SK-N-SH (cell line): Measurements from ENCODE around the gene AKAP6. TPM values are rescaled to one million over a fixed set of nuclear protein-coding genes. Genes with fewer than 3 reads are reported as not detected.

Source experiments
- CTCF ChIA-PET: fragments of 300-600, 350-600 bp; formaldehyde crosslinking; extraction: SDS; loops from one replicate; lab custom pipeline; 2021; lab: Yijun Ruan, JAX
- POLR2A ChIA-PET: fragments of 350-600 bp; sonication (Branson Sonifier 250); formaldehyde crosslinking; extraction: SDS; loops from one replicate; lab custom pipeline; 2020; ENCODE audit warnings: antibody characterized with exemption, inconsistent platforms; lab: Yijun Ruan, JAX
- DNase-seq: peaks from one replicate; pipeline ENCODE4 v3.0.0; 2012
- H2AFZ ChIP-seq: fragments of 200-600 bp; sonication (generic); 2 replicates; pipeline ENCODE4 v1.8.1; 2016; ENCODE audit warnings: antibody characterized with exemption, mild to moderate bottlenecking, low read depth
- H3F3A ChIP-seq: fragments of 200-600 bp; sonication (generic); replicated peaks from 2 replicates; pipeline ENCODE3; 2016; ENCODE audit warnings: antibody characterized with exemption, mild to moderate bottlenecking; ENCODE audit not compliant: insufficient read depth
- H3K27ac ChIP-seq, 2 experiments: fragments of 200-500 bp in 1 of 2; fragments of 200-600 bp in 1 of 2; sonication (Bioruptor generic) in 1 of 2; sonication (generic), shearing (Covaris generic) in 1 of 2; 2 replicates each; pipeline versions ENCODE4 v1.5.1 to v1.6.1; 2014 to 2016; ENCODE audit warnings: low read depth in 2 of 2, inconsistent platforms in 1 of 2, low read length in 1 of 2, mild to moderate bottlenecking in 1 of 2, mixed read lengths in 1 of 2
- H3K27me3 ChIP-seq: fragments of 200-600 bp; sonication (generic), shearing (Covaris generic); 2 replicates; pipeline ENCODE4 v1.6.1; 2016; ENCODE audit warnings: mixed run types; ENCODE audit not compliant: insufficient read depth
- H3K36me3 ChIP-seq, 2 experiments: fragments of 200-500 bp in 1 of 2; fragments of 200-600 bp in 1 of 2; sonication (Bioruptor generic) in 1 of 2; sonication (generic) in 1 of 2; replicated peaks in 1 of 2; 2 replicates each; pipeline versions ENCODE3 to v1.5.1; 2014 to 2016; ENCODE audit warnings: low read length in 1 of 2, mild to moderate bottlenecking in 1 of 2; ENCODE audit not compliant: insufficient read depth in 2 of 2, control insufficient read depth in 1 of 2
- H3K4me1 ChIP-seq, 2 experiments: fragments of 200-500 bp in 1 of 2; fragments of 200-600 bp in 1 of 2; sonication (Bioruptor generic) in 1 of 2; sonication (generic), shearing (Covaris generic) in 1 of 2; 2 replicates each; pipeline versions ENCODE4 v1.5.1 to v1.6.1; 2014 to 2016; ENCODE audit warnings: low read depth in 1 of 2, low read length in 1 of 2, mixed run types in 1 of 2; ENCODE audit not compliant: insufficient read depth in 2 of 2, control insufficient read depth in 1 of 2
- H3K4me2 ChIP-seq: fragments of 200-600 bp; sonication (generic), shearing (Covaris generic); 2 replicates; pipeline ENCODE4 v1.6.1; 2017; ENCODE audit warnings: mixed run types
- H3K4me3 ChIP-seq, 2 experiments: fragments of 200-500 bp in 1 of 2; fragments of 200-600 bp in 1 of 2; sonication (Bioruptor generic) in 1 of 2; sonication (generic), shearing (Covaris generic) in 1 of 2; 2 replicates each; pipeline versions ENCODE4 v1.5.1 to v1.8.1; 2014 to 2016; ENCODE audit warnings: low read depth in 2 of 2, inconsistent platforms in 1 of 2, low read length in 1 of 2, mild to moderate bottlenecking in 1 of 2, mixed read lengths in 1 of 2, moderate library complexity in 1 of 2
- H3K79me2 ChIP-seq: fragments of 200-600 bp; sonication (generic); 2 replicates; pipeline ENCODE4 v1.8.1; 2017; ENCODE audit warnings: mild to moderate bottlenecking; ENCODE audit not compliant: insufficient read depth
- H3K9ac ChIP-seq: fragments of 200-600 bp; sonication (generic); 2 replicates; pipeline ENCODE4 v1.6.1; 2017; ENCODE audit warnings: mixed run types
- H3K9me2 ChIP-seq: fragments of 200-600 bp; sonication (generic); 2 replicates; pipeline ENCODE4 v1.6.1; 2017; ENCODE audit warnings: mixed run types
- H3K9me3 ChIP-seq: fragments of 200-600 bp; sonication (generic); 2 replicates; pipeline ENCODE4 v1.6.1; 2017; ENCODE audit warnings: mixed run types, mild to moderate bottlenecking, moderate library complexity
- H4K20me1 ChIP-seq: fragments of 200-600 bp; sonication (generic); 2 replicates; pipeline ENCODE4 v1.6.1; 2017; ENCODE audit warnings: mild to moderate bottlenecking, mixed run types; ENCODE audit not compliant: insufficient read depth
- CHD2 ChIP-seq: fragments of 150-350 bp; IDR thresholded peaks from 2 replicates; pipeline ENCODE4 v1.6.1; 2018; ENCODE audit warnings: low read length; ENCODE audit not compliant: partially characterized antibody
- ELF1 ChIP-seq: IDR thresholded peaks from 2 replicates; pipeline ENCODE4 v1.4.0; 2012
- FOSL2 ChIP-seq: IDR thresholded peaks from 2 replicates; pipeline ENCODE4 v1.4.0; 2012; ENCODE audit warnings: low read depth, mild to moderate bottlenecking, moderate library complexity, borderline replicate concordance
- FOXJ3 ChIP-seq: sonication (generic); formaldehyde crosslinking; IDR thresholded peaks from 2 replicates; pipeline ENCODE4 v1.5.1; 2020; ENCODE audit warnings: mild to moderate bottlenecking, missing genetic modification reagents
- GABPA ChIP-seq: IDR thresholded peaks from 2 replicates; pipeline ENCODE4 v1.4.0; 2012; ENCODE audit warnings: low read depth, mild to moderate bottlenecking
- GATA2 ChIP-seq: sonication (generic); formaldehyde crosslinking; IDR thresholded peaks from 2 replicates; pipeline ENCODE4 v1.5.0; 2020; ENCODE audit warnings: mild to moderate bottlenecking, missing genetic modification reagents
- MEF2A ChIP-seq: IDR thresholded peaks from 2 replicates; pipeline ENCODE4 v1.4.0; 2012; ENCODE audit warnings: low read depth, borderline replicate concordance
- NFIC ChIP-seq: IDR thresholded peaks from 2 replicates; pipeline ENCODE4 v1.4.0; 2012; ENCODE audit warnings: borderline replicate concordance
- PBX3 ChIP-seq: IDR thresholded peaks from 2 replicates; pipeline ENCODE4; 2012
- POLR2AphosphoS5 ChIP-seq: IDR thresholded peaks from 2 replicates; pipeline ENCODE4 v1.6.1; 2012; ENCODE audit warnings: low read depth, low read length
- RCOR1 ChIP-seq: fragments of 150-350 bp; IDR thresholded peaks from 2 replicates; pipeline ENCODE4 v1.6.1; 2017; ENCODE audit warnings: antibody characterized with exemption, low read length
- RFX5 ChIP-seq: IDR thresholded peaks from 2 replicates; pipeline ENCODE4 v1.6.1; 2012; ENCODE audit warnings: mild to moderate bottlenecking, improper control_type of control experiment, low read length
- RXRA ChIP-seq: IDR thresholded peaks from 2 replicates; pipeline ENCODE4 v1.4.0; 2012; ENCODE audit warnings: low read depth, mild to moderate bottlenecking, borderline replicate concordance
- ZBTB33 ChIP-seq: IDR thresholded peaks from 2 replicates; pipeline ENCODE4 v1.4.0; 2012; ENCODE audit warnings: low read depth, borderline replicate concordance
- WGBS: methylation state at CpG from one replicate; pipeline ENCODE4 v1.1.6; 2017; ENCODE audit warnings: low lambda C conversion rate; 5-methylcytosine and 5-hydroxymethylcytosine counted together
- polyA plus RNA-seq, 3 experiments: library from polyadenylated mRNA; depleted of rRNA; stranded (reverse); fragments of >200 nt; gene quantifications; 2 replicates each; pipeline ENCODE4 v1.2.3, GENCODE V29; 2012
- TF ChIP-seq, protein P1 (sequence below): fragments of 150-350 bp; IDR thresholded peaks from 2 replicates; pipeline ENCODE4 v1.6.1; 2016; ENCODE audit warnings: mild to moderate bottlenecking, low read depth, low read length
- TF ChIP-seq, protein P2 (sequence below): IDR thresholded peaks from 2 replicates; pipeline ENCODE4 v1.4.0; 2012; ENCODE audit warnings: low read depth, borderline replicate concordance

AKAP6 gene
- polyA plus RNA-seq, 1 of the 3 experiments (the other 2 are of a cell fraction): 1.7 TPM

DNA sequence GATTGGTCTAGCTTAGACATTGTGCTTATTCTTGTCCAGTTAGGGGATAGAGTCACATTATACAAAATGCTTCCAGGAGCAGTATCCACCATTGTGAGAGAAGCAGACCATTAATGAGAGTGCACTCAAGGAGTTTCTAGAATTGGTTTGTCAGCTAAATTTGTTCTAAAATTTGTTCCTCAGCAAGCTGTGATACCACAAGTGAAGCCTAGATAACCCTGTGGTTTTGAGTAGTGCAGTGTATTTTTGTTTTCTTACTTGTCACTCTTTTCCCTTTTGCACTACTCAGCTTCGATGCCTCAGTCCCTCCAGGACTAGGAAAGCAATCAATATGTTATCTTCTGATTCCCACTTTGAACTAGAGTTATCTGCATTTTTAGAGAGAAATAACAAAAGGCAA is 42.5 kb upstream of the AKAP6 start:
- H3K79me2 ChIP-seq: no peaks in the 10 kb centered on the region
- ChIA-PET POLR2A (no interaction called here), CTCF (interaction anchor here (1.0 kb wide), 1 partner anchor 19 kb away, joined by 3 read pairs; no protein-coding TSS in a partner anchor)
- H3K27ac ChIP-seq: no peak overlapping the region
- WGBS: 65% methylated on average over 1 of the region's 1 CpG
- no peak for DNase-seq
- no peaks in the 10 kb centered on the region for H3K36me3 ChIP-seq
- no peak overlapping the region for H3K4me3 ChIP-seq
- no peak overlapping the region for H2AFZ ChIP-seq
- H3K27me3 ChIP-seq: no peaks in the 10 kb centered on the region
- H3F3A ChIP-seq: no peaks in the 10 kb centered on the region
- TF ChIP-seq ELF1: no peak
- TF ChIP-seq, all 33 proteins: peak for 0
- H3K4me2 ChIP-seq: no peak overlapping the region
- H3K9me3 ChIP-seq: no peaks in the 10 kb centered on the region
- no peak overlapping the region for H3K9ac ChIP-seq
- H4K20me1 ChIP-seq: no peaks in the 10 kb centered on the region
- H3K9me2 ChIP-seq: no peaks in the 10 kb centered on the region
- H3K4me1 ChIP-seq: no peaks in the 10 kb centered on the region

- CTCF ChIA-PET: interaction anchor here (0.6 kb wide), 1 partner anchor 108 kb away, joined by 3 read pairs; no protein-coding TSS in a partner anchor
- Histone ChIP-seq H3K27ac (no peak overlapping the region), H3K27me3 (no peaks in the 10 kb centered on the region), H3K79me2 (no peaks in the 10 kb centered on the region), H4K20me1 (no peaks in the 10 kb centered on the region), H3K4me1 (peaks cover 0 to 5% of the 10 kb centered on the region in 2 experiments; a peak in 1 of 4 replicates), H3K9me3 (no peaks in the 10 kb centered on the region), H3K4me3 (no peak overlapping the region), H3K4me2 (no peak overlapping the region), H3K9ac (no peak overlapping the region), H2AFZ (no peak overlapping the region), H3K36me3 (no peaks in the 10 kb centered on the region), H3F3A (no peaks in the 10 kb centered on the region), H3K9me2 (no peaks in the 10 kb centered on the region)
- TF ChIP-seq CHD2 (no peak), RCOR1 (no peak)
- POLR2A ChIA-PET: no interaction called here
- WGBS: 94% methylated on average over 3 of the region's 3 CpGs
- no peak for DNase-seq
Measured at GRCh38 chr14:32296366-32296765, 32.7 kb upstream of the AKAP6 start.

DNA sequence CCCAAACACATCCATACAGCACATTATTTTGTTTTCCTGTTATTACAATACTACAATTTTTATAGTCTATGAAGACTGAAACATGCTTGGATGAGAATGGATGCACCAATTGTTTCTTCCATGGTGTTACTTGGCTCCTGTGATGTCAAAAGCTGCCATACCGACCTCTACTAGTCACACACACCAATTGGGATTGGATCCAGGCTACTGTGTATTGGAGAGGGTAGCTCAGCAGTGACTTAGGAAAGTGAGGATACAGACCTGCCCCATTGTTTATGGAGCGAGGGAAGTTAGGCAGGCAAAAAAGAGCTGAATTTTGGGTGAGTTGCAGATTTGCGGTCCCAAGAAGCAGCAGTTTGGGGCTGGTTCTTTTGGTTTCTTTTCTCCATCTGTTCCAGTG is 30.8 kb upstream of the AKAP6 start:
- no peaks in the 10 kb centered on the region for H3K27me3 ChIP-seq
- no peak overlapping the region for H3K4me3 ChIP-seq
- TF ChIP-seq RXRA (no peak), RFX5 (no peak), GATA2 (CRISPR knock-in tag) (no peak), MEF2A (no peak), FOXJ3 (no peak), ZBTB33 (no peak), NFIC (no peak), PBX3 (no peak), ELF1 (no peak), GABPA (no peak), POLR2AphosphoS5 (no peak), FOSL2 (no peak)
- TF ChIP-seq, protein P1, sequence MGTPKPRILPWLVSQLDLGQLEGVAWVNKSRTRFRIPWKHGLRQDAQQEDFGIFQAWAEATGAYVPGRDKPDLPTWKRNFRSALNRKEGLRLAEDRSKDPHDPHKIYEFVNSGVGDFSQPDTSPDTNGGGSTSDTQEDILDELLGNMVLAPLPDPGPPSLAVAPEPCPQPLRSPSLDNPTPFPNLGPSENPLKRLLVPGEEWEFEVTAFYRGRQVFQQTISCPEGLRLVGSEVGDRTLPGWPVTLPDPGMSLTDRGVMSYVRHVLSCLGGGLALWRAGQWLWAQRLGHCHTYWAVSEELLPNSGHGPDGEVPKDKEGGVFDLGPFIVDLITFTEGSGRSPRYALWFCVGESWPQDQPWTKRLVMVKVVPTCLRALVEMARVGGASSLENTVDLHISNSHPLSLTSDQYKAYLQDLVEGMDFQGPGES: no peak
- TF ChIP-seq, protein P2, sequence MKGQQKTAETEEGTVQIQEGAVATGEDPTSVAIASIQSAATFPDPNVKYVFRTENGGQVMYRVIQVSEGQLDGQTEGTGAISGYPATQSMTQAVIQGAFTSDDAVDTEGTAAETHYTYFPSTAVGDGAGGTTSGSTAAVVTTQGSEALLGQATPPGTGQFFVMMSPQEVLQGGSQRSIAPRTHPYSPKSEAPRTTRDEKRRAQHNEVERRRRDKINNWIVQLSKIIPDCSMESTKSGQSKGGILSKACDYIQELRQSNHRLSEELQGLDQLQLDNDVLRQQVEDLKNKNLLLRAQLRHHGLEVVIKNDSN: no peak
- H3K9ac ChIP-seq: no peak overlapping the region
- H3K9me2 ChIP-seq: no peaks in the 10 kb centered on the region
- H3K27ac ChIP-seq: no peak overlapping the region
- no peak overlapping the region for H2AFZ ChIP-seq
- no peak overlapping the region for H3K4me2 ChIP-seq
- H3K36me3 ChIP-seq: no peaks in the 10 kb centered on the region
- WGBS: 94% methylated on average over 3 of the region's 3 CpGs
- no peaks in the 10 kb centered on the region for H3K9me3 ChIP-seq
- no peak for DNase-seq
- peaks cover 0 to 5% of the 10 kb centered on the region in 2 experiments; a peak in 1 of 4 replicates for H3K4me1 ChIP-seq
- ChIA-PET POLR2A (no interaction called here), CTCF (no interaction called here)
- no peaks in the 10 kb centered on the region for H4K20me1 ChIP-seq
- no peaks in the 10 kb centered on the region for H3K79me2 ChIP-seq
- H3F3A ChIP-seq: no peaks in the 10 kb centered on the region
